PFSK-1 (cell line): ENCODE results near the gene CDH1.

Experiments used
- FOXP2 ChIP-seq: optimal IDR thresholded peaks from 2 replicates; pipeline ENCODE3; 2011; ENCODE audit warnings: borderline replicate concordance, control low read depth, inconsistent platforms; ENCODE audit not compliant: insufficient read depth; ENCODE audit errors: extremely low read length, extremely low read depth
- POLR2AphosphoS5 ChIP-seq: IDR thresholded peaks from 2 replicates; pipeline ENCODE4 v1.6.1; 2012; ENCODE audit warnings: low read depth, mild to moderate bottlenecking, control low read depth, low read length, moderate library complexity
- SIN3A ChIP-seq: IDR thresholded peaks from 2 replicates; pipeline ENCODE4 v1.6.1; 2012; ENCODE audit warnings: mild to moderate bottlenecking, low read length, moderate library complexity, borderline replicate concordance; ENCODE audit not compliant: insufficient read depth
- TAF1 ChIP-seq: IDR thresholded peaks from 2 replicates; pipeline ENCODE4 v1.6.1; 2012; ENCODE audit warnings: low read length, control low read depth, borderline replicate concordance; ENCODE audit not compliant: insufficient read depth
- TF ChIP-seq, protein P1 (sequence below), 2 experiments: IDR thresholded peaks; 2 replicates each; pipeline versions ENCODE4 v1.6.1 to v1.8.0; 2011 to 2012; ENCODE audit warnings: low read depth in 2 of 2, low read length in 2 of 2, control low read depth in 1 of 2, inconsistent platforms in 1 of 2, mild to moderate bottlenecking in 1 of 2, moderate library complexity in 1 of 2; ENCODE audit not compliant: insufficient read depth in 1 of 2

- TF ChIP-seq TAF1 = no peak
- no peak for TF ChIP-seq POLR2AphosphoS5
- TF ChIP-seq, protein P1, sequence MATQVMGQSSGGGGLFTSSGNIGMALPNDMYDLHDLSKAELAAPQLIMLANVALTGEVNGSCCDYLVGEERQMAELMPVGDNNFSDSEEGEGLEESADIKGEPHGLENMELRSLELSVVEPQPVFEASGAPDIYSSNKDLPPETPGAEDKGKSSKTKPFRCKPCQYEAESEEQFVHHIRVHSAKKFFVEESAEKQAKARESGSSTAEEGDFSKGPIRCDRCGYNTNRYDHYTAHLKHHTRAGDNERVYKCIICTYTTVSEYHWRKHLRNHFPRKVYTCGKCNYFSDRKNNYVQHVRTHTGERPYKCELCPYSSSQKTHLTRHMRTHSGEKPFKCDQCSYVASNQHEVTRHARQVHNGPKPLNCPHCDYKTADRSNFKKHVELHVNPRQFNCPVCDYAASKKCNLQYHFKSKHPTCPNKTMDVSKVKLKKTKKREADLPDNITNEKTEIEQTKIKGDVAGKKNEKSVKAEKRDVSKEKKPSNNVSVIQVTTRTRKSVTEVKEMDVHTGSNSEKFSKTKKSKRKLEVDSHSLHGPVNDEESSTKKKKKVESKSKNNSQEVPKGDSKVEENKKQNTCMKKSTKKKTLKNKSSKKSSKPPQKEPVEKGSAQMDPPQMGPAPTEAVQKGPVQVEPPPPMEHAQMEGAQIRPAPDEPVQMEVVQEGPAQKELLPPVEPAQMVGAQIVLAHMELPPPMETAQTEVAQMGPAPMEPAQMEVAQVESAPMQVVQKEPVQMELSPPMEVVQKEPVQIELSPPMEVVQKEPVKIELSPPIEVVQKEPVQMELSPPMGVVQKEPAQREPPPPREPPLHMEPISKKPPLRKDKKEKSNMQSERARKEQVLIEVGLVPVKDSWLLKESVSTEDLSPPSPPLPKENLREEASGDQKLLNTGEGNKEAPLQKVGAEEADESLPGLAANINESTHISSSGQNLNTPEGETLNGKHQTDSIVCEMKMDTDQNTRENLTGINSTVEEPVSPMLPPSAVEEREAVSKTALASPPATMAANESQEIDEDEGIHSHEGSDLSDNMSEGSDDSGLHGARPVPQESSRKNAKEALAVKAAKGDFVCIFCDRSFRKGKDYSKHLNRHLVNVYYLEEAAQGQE (IDR thresholded peaks at IDR 0.05; ENCODE audit: insufficient read depth in 1 of 2, low read depth in 2 of 2, low read length in 2 of 2) = no peak
- no peak for TF ChIP-seq SIN3A
- TF ChIP-seq FOXP2 = no peak
Measured at GRCh38 chr16:68759062-68759461, 22.0 kb downstream of the CDH1 start.
